Suprapubic skin (tissue), 4 donors: ENCODE results near the gene RELT. TPM values are rescaled to one million over a fixed set of nuclear protein-coding genes. Genes with fewer than 3 reads are reported as not detected.

Source experiments
- DNase-seq, 2 donors: peaks; one replicate each; pipeline ENCODE4 v3.0.0-alpha.2; 2019; ENCODE audit warnings: low spot score in 2 of 2
- H3K27ac ChIP-seq: fragments of 200-600 bp; sonication (generic); one replicate; pipeline ENCODE4 v1.5.1; 2019
- H3K27me3 ChIP-seq: fragments of 200-600 bp; sonication (generic); one replicate; pipeline ENCODE4 v1.5.1; 2019
- H3K36me3 ChIP-seq: fragments of 200-600 bp; sonication (generic); one replicate; pipeline ENCODE4 v1.5.1; 2019
- H3K4me1 ChIP-seq: fragments of 200-600 bp; sonication (generic); one replicate; pipeline ENCODE4 v1.5.1; 2019
- H3K4me3 ChIP-seq: fragments of 200-600 bp; sonication (generic); one replicate; pipeline ENCODE4 v1.5.1; 2019; ENCODE audit warnings: mild to moderate bottlenecking
- H3K9me3 ChIP-seq: fragments of 200-600 bp; sonication (generic); one replicate; pipeline ENCODE4 v1.5.1; 2019
- EP300 ChIP-seq: sonication (generic); formaldehyde crosslinking; IDR thresholded peaks from one replicate; pipeline ENCODE4 v1.6.1; 2017; ENCODE audit warnings: antibody characterized with exemption
- POLR2A ChIP-seq, 2 donors: fragments of 450-650 bp; IDR thresholded peaks; one replicate each; pipeline ENCODE4 v1.6.1; 2017; ENCODE audit warnings: antibody characterized with exemption in 2 of 2, mild to moderate bottlenecking in 2 of 2, moderate library complexity in 2 of 2
- POLR2AphosphoS5 ChIP-seq, 3 donors: sonication (generic); formaldehyde crosslinking; IDR thresholded peaks; one replicate each; pipeline ENCODE4 v1.6.1; 2017; ENCODE audit warnings: antibody characterized with exemption in 3 of 3
- WGBS: methylation state at CpG from one replicate; pipeline ENCODE4 v1.1.5; 2018; 5-methylcytosine and 5-hydroxymethylcytosine counted together
- total RNA-seq, 4 donors: library from RNA; depleted of rRNA; stranded (reverse); fragments of >200 nt; gene quantifications; one replicate each; pipeline ENCODE4 v1.1.0, GENCODE V29; 2016
- TF ChIP-seq, protein P1 (sequence below), 2 donors: fragments of 200-600 bp in 1 of 2; fragments of 450-650 bp in 1 of 2; sonication (generic) in 1 of 2; IDR thresholded peaks; one replicate each; pipeline ENCODE4 v1.5.1; 2016 to 2019; ENCODE audit warnings: antibody characterized with exemption in 2 of 2, mild to moderate bottlenecking in 1 of 2, moderate library complexity in 1 of 2

RELT gene
- total RNA-seq, 4 donors from 2014 or later = 1.9 to 11.2 (median 4.2) TPM

DNA sequence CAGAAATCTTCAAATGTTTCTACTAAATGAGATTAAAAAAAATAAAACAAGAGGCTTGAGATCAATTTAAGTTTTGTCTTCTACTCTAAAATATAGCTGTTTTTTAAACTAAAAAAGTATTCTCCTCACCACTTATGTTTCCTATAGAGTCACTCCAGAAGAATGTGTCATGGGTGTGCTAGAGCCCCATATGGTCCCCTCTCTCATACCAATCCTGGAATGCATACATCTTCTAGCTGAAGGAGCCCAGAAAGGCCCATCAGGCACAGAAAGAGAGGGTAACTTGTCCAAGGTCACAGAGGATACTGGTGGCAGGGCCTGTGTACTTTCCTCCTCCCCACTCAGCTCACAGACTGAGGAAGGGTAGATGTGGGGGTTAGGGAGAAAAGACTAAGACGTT lies 34.4 kb downstream of the RELT start:
- Histone ChIP-seq H3K9me3 (no peaks in the 10 kb centered on the region), H3K36me3 (peaks cover 26% of the 10 kb centered on the region), H3K4me3 (no peak overlapping the region), H3K27me3 (no peaks in the 10 kb centered on the region), H3K4me1 (peaks cover 15% of the 10 kb centered on the region), H3K27ac (no peak overlapping the region)
- no peak for DNase-seq
- 88% methylated on average over 1 of the region's 1 CpG for WGBS
- TF ChIP-seq POLR2A (IDR thresholded peaks at IDR 0.05) (no peak), EP300 (no peak), POLR2AphosphoS5 (IDR thresholded peaks at IDR 0.05) (no peak)
- TF ChIP-seq, protein P1, sequence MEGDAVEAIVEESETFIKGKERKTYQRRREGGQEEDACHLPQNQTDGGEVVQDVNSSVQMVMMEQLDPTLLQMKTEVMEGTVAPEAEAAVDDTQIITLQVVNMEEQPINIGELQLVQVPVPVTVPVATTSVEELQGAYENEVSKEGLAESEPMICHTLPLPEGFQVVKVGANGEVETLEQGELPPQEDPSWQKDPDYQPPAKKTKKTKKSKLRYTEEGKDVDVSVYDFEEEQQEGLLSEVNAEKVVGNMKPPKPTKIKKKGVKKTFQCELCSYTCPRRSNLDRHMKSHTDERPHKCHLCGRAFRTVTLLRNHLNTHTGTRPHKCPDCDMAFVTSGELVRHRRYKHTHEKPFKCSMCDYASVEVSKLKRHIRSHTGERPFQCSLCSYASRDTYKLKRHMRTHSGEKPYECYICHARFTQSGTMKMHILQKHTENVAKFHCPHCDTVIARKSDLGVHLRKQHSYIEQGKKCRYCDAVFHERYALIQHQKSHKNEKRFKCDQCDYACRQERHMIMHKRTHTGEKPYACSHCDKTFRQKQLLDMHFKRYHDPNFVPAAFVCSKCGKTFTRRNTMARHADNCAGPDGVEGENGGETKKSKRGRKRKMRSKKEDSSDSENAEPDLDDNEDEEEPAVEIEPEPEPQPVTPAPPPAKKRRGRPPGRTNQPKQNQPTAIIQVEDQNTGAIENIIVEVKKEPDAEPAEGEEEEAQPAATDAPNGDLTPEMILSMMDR (IDR thresholded peaks at IDR 0.05) = no peak

DNA sequence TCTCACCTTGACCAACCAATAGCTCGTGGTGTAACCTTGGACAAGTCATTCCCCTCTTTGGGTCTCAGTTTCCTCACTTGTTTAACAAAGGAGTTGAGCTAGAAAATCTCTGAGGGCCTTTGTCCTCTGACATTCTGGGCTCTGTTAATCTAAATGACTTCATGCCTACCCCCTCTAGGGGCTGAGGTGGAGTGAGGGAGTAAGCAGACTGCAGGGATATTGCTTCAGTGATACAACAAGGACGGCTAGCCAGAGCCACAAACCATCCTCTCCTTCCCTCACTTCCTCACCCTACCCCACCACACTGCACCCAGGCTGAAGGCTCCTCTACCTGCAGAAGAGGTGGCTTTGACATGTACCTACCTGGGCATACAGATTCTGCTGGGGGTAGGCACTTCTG lies 34.8 kb downstream of the RELT start:
- Histone ChIP-seq H3K27ac (no peak overlapping the region), H3K4me3 (no peak overlapping the region), H3K9me3 (no peaks in the 10 kb centered on the region), H3K36me3 (peaks cover 23% of the 10 kb centered on the region), H3K27me3 (no peaks in the 10 kb centered on the region), H3K4me1 (peaks cover 18% of the 10 kb centered on the region)
- TF ChIP-seq, protein P1 (IDR thresholded peaks at IDR 0.05) = no peak
- TF ChIP-seq POLR2A (IDR thresholded peaks at IDR 0.05) (no peak), EP300 (no peak), POLR2AphosphoS5 (IDR thresholded peaks at IDR 0.05) (no peak)
- 100% methylated on average over 2 of the region's 2 CpGs for WGBS
- DNase-seq = no peak

DNA sequence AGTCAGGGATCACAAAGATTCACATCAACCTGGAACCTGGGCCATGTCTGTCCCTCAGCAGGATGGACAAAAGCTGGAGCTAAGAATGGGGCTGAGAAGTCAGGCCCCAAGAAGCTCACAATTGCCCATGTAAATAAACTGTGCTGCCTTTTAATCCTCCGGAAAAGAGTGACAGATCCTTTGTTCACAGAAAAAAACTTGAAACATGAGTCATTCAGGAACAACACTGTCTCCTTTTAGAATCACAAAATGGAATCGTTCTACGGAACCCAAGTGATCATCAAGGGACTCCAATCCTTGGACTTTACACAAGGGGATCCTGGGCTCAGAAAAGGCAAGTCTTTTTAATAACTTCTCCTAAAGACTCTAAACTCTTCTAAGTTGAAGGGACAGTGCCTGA lies 36.1 kb downstream of the RELT start:
- DNase-seq = no peak
- TF ChIP-seq, protein P1 (IDR thresholded peaks at IDR 0.05) = no peak
- TF ChIP-seq POLR2A (IDR thresholded peaks at IDR 0.05) (no peak), POLR2AphosphoS5 (IDR thresholded peaks at IDR 0.05) (no peak), EP300 (no peak)
- H3K27me3 ChIP-seq = no peaks in the 10 kb centered on the region
- H3K9me3 ChIP-seq = no peaks in the 10 kb centered on the region
- peaks cover 14% of the 10 kb centered on the region for H3K36me3 ChIP-seq
- 74% methylated on average over 3 of the region's 3 CpGs for WGBS
- H3K4me3 ChIP-seq = no peak overlapping the region
- H3K4me1 ChIP-seq = peaks cover 30% of the 10 kb centered on the region
- H3K27ac ChIP-seq = no peak overlapping the region

DNA sequence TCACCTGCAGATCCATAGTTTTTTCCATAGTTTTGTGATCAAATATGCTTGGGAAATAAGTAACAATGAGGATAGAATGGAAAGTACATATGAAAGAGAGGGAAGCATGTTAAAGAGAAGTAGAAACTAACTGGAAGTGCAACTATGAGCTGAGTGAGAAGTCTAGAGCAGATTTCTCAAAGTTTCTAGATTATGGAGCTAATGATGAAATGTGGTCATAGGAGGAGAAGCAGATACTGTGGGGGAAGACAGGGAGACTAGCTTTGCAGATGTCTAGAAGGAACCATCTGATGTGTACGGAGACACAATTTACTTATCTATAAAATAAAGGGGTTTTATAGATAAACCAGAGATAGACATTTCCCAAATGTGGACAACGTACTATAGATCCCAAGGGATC lies 37.1 kb downstream of the RELT start:
- peaks cover 30% of the 10 kb centered on the region for H3K4me1 ChIP-seq
- DNase-seq = no peak
- H3K36me3 ChIP-seq = peaks cover 12% of the 10 kb centered on the region
- TF ChIP-seq, protein P1 (IDR thresholded peaks at IDR 0.05) = no peak
- TF ChIP-seq POLR2AphosphoS5 (IDR thresholded peaks at IDR 0.05) (no peak), EP300 (no peak), POLR2A (IDR thresholded peaks at IDR 0.05) (no peak)
- no peak overlapping the region for H3K4me3 ChIP-seq
- no peaks in the 10 kb centered on the region for H3K27me3 ChIP-seq
- H3K9me3 ChIP-seq = no peaks in the 10 kb centered on the region
- no peak overlapping the region for H3K27ac ChIP-seq
- 93% methylated on average over 2 of the region's 2 CpGs for WGBS

DNA sequence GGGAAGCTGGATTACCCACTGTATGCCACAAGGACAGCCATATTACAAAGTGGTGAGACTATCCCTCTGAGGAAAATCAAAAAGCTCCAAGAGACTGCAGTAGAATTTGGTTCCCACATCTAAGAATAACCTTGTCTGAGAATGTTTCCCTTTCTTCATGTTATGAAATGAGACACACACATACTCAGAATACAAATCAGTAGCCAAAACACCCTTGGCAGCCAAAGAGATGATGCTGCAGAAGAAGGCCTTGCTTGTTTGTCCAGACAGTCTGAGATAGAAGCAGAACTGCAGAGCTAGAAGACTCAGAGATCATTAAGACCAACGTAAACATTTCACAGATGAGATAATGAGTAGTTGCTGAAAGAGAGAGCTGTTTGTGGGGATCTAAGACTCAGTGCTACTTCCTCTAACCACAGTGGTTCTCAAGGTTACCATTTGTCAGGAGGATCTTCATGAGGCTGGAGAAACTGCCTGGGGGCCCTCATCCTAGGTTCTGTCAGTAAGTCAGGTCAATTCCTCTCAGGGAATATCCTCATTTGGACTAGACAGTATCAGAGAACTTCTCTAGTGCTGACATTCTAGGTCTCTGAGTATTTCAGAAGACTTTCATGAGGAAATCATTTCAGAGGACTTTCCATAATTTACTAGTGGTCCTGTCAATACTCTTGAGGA lies 38.9 kb downstream of the RELT start:
- 58% methylated on average over 1 of the region's 1 CpG for WGBS
- TF ChIP-seq POLR2A (IDR thresholded peaks at IDR 0.05) (no peak), EP300 (no peak), POLR2AphosphoS5 (IDR thresholded peaks at IDR 0.05) (no peak)
- TF ChIP-seq, protein P1 (IDR thresholded peaks at IDR 0.05) = no peak
- H3K4me3 ChIP-seq = no peak overlapping the region
- peak overlapping the region; percentile 68 for H3K27ac ChIP-seq
- no peaks in the 10 kb centered on the region for H3K9me3 ChIP-seq
- peaks cover 30% of the 10 kb centered on the region for H3K4me1 ChIP-seq
- DNase-seq = no peak
- H3K27me3 ChIP-seq = no peaks in the 10 kb centered on the region
- peaks cover 8% of the 10 kb centered on the region for H3K36me3 ChIP-seq
